ENCODE results near the gene CCL17. TPM values are rescaled to one million over a fixed set of nuclear protein-coding genes. Genes with fewer than 3 reads are reported as not detected.

Gene CCL17
- total and polyA plus RNA-seq, 9 of the 15 experiments (the other 6 are each of a cell fraction or from before 2014, with no cell fraction given) = not detected

DNA sequence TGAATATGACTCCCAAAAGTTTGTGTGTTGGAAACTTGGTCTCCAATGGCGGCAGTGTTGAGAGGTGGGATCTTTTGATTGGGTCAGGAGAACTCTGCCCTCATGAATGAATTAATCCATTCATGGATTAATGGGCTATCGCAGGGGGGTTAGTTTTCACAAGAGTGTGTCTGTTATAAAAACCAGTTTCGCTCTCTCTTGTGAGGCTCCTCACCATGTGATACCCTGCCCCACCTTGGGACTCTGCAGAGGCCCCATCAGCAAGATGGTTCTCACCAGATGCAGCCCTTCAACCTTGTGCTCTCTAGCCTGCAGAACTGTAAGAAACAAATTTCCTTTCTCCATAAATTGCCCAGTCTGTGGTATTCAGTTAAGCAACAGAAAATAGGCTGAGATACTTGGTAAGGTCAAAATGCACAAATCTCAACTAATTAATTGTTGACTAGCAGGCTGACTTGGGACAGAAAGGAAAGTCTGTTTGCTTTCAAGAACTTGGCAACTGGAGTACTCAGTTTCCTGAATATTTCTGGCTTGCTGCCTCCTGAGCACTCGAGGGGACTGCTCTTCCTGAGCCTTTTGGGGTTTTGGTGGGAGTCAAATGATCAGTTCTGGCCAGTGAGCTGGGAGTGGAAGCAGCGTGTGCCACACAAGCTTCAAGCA is 13.8 kb upstream of the CCL17 start:
- in situ Hi-C loops (cut with MboI) (no loop called here), intact Hi-C loops (cut with micrococcal nuclease) (no loop called here)
- H3K79me2 ChIP-seq (ENCODE audit: control insufficient read depth, insufficient read depth, low read length) = no peaks in the 10 kb centered on the region
- POLR2A ChIA-PET = interaction anchor here (1.0 kb wide), 1 partner anchor 10 kb away, joined by 3 read pairs; no protein-coding TSS in a partner anchor
- ATAC-seq = no peak
- no peak for FAIRE-seq
- H3K9ac ChIP-seq (ENCODE audit: insufficient read depth in 1 of 2, low read depth in 2 of 2, low read length in 2 of 2) = no peak overlapping the region
- H2AFZ ChIP-seq (ENCODE audit: low read depth, low read length) = no peak overlapping the region
- WGBS (ENCODE audit: insufficient coverage, low coverage, missing lambda C conversion rate) = 1% methylated on average over 5 of the region's 5 CpGs
- no peak overlapping the region for H3K4me3 ChIP-seq
- no peaks in the 10 kb centered on the region for H4K20me1 ChIP-seq (replicated peaks; ENCODE audit: control insufficient read depth, insufficient read depth, low read length)
- no peaks in the 10 kb centered on the region for H3K9me1 ChIP-seq (ENCODE audit: control insufficient read depth, insufficient read depth, low read length)
- no peaks in the 10 kb centered on the region for H3K36me3 ChIP-seq (ENCODE audit: control insufficient read depth, insufficient read depth, low read length)
- H3K4me2 ChIP-seq (ENCODE audit: insufficient read depth, low read length) = no peak overlapping the region
- H3K9me3 ChIP-seq (replicated peaks; ENCODE audit: control insufficient read depth, insufficient read depth, low read depth, low read length) = no peaks in the 10 kb centered on the region; the same call in 1 of the 2 replicates
- CTCF ChIA-PET (ENCODE audit: low intra/inter-chr PET ratio) = no interaction called here
- no TSS peak for BruUV-seq (replicated peaks)
- H3K4me1 ChIP-seq (replicated peaks in 1 of 2; ENCODE audit: control insufficient read depth in 2 of 2, insufficient read depth in 2 of 2, low read length in 2 of 2) = no peaks in the 10 kb centered on the region; a peak in 1 of 5 replicates
- no peak for DNase-seq (ENCODE audit: extremely low read depth in 1 of 4, low spot score in 3 of 4)
- no peak overlapping the region for H3K27ac ChIP-seq (ENCODE audit: extremely low read depth, low read depth, low read length)
- peaks cover 5 to 42% of the 10 kb centered on the region in 2 experiments; a peak in 4 of 5 replicates for H3K27me3 ChIP-seq (ENCODE audit: control insufficient read depth in 2 of 2, insufficient read depth in 2 of 2, low read length in 2 of 2)
- TF ChIP-seq, protein P1, sequence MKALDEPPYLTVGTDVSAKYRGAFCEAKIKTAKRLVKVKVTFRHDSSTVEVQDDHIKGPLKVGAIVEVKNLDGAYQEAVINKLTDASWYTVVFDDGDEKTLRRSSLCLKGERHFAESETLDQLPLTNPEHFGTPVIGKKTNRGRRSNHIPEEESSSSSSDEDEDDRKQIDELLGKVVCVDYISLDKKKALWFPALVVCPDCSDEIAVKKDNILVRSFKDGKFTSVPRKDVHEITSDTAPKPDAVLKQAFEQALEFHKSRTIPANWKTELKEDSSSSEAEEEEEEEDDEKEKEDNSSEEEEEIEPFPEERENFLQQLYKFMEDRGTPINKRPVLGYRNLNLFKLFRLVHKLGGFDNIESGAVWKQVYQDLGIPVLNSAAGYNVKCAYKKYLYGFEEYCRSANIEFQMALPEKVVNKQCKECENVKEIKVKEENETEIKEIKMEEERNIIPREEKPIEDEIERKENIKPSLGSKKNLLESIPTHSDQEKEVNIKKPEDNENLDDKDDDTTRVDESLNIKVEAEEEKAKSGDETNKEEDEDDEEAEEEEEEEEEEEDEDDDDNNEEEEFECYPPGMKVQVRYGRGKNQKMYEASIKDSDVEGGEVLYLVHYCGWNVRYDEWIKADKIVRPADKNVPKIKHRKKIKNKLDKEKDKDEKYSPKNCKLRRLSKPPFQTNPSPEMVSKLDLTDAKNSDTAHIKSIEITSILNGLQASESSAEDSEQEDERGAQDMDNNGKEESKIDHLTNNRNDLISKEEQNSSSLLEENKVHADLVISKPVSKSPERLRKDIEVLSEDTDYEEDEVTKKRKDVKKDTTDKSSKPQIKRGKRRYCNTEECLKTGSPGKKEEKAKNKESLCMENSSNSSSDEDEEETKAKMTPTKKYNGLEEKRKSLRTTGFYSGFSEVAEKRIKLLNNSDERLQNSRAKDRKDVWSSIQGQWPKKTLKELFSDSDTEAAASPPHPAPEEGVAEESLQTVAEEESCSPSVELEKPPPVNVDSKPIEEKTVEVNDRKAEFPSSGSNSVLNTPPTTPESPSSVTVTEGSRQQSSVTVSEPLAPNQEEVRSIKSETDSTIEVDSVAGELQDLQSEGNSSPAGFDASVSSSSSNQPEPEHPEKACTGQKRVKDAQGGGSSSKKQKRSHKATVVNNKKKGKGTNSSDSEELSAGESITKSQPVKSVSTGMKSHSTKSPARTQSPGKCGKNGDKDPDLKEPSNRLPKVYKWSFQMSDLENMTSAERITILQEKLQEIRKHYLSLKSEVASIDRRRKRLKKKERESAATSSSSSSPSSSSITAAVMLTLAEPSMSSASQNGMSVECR (CRISPR knock-in tag; IDR thresholded peaks at IDR 0.05) = no peak
- TF ChIP-seq, protein P2, sequence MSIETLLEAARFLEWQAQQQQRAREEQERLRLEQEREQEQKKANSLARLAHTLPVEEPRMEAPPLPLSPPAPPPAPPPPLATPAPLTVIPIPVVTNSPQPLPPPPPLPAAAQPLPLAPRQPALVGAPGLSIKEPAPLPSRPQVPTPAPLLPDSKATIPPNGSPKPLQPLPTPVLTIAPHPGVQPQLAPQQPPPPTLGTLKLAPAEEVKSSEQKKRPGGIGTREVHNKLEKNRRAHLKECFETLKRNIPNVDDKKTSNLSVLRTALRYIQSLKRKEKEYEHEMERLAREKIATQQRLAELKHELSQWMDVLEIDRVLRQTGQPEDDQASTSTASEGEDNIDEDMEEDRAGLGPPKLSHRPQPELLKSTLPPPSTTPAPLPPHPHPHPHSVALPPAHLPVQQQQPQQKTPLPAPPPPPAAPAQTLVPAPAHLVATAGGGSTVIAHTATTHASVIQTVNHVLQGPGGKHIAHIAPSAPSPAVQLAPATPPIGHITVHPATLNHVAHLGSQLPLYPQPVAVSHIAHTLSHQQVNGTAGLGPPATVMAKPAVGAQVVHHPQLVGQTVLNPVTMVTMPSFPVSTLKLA (conservative IDR thresholded peaks at IDR 0.05) = no peak
- TF ChIP-seq SNIP1 (IDR thresholded peaks at IDR 0.05; ENCODE audit: low read depth) = no peak
- TF ChIP-seq SRSF9 (IDR thresholded peaks at IDR 0.05; ENCODE audit: borderline replicate concordance, low read depth, low read length) = no peak
- TF ChIP-seq, protein P3, sequence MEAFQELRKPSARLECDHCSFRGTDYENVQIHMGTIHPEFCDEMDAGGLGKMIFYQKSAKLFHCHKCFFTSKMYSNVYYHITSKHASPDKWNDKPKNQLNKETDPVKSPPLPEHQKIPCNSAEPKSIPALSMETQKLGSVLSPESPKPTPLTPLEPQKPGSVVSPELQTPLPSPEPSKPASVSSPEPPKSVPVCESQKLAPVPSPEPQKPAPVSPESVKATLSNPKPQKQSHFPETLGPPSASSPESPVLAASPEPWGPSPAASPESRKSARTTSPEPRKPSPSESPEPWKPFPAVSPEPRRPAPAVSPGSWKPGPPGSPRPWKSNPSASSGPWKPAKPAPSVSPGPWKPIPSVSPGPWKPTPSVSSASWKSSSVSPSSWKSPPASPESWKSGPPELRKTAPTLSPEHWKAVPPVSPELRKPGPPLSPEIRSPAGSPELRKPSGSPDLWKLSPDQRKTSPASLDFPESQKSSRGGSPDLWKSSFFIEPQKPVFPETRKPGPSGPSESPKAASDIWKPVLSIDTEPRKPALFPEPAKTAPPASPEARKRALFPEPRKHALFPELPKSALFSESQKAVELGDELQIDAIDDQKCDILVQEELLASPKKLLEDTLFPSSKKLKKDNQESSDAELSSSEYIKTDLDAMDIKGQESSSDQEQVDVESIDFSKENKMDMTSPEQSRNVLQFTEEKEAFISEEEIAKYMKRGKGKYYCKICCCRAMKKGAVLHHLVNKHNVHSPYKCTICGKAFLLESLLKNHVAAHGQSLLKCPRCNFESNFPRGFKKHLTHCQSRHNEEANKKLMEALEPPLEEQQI (IDR thresholded peaks at IDR 0.05) = no peak
- TF ChIP-seq DMBX1 (CRISPR knock-in tag; IDR thresholded peaks at IDR 0.05; ENCODE audit: borderline replicate concordance) = no peak
- no peak for TF ChIP-seq MBD2 (IDR thresholded peaks at IDR 0.05; ENCODE audit: borderline replicate concordance, low read depth)
- TF ChIP-seq DNMT1 (IDR thresholded peaks at IDR 0.05) = no peak
- no peak for TF ChIP-seq NCOR1 (IDR thresholded peaks at IDR 0.05)
- TF ChIP-seq JUN (IDR thresholded peaks at IDR 0.05; ENCODE audit: borderline replicate concordance, low read depth, low read length) = no peak
- TF ChIP-seq JUN (CRISPR knock-in tag; IDR thresholded peaks at IDR 0.05; ENCODE audit: borderline replicate concordance) = no peak
